Pulmonary artery endothelial cell (primary cell): ENCODE measurements around the gene TMUB1. TPM values are rescaled to one million over a fixed set of nuclear protein-coding genes. Genes with fewer than 3 reads are reported as not detected.

ENCODE experiments used
- DNase-seq: peaks from one replicate; pipeline ENCODE4 v3.0.0-alpha.2; 2011; ENCODE audit warnings: low read depth, low spot score
- total RNA-seq: library from RNA; depleted of rRNA; stranded (reverse); fragments of >200 nt; gene quantifications from 2 replicates; pipeline ENCODE4 v1.2.3, GENCODE V29; 2014

The TMUB1 gene
- total RNA-seq, 1 donor from 2014 or later = 19.6 TPM

- DNase-seq = no peak
Measured at GRCh38 chr7:151071032-151071866, 12.0 kb downstream of the TMUB1 start.

GRCh38 chr7:151070574-151070960, 12.7 kb downstream of the TMUB1 start:
- DNase-seq = no peak

- DNase-seq = no peak
Measured at GRCh38 chr7:151069841-151070573, 13.3 kb downstream of the TMUB1 start.

GRCh38 chr7:151068069-151068773, 15.1 kb downstream of the TMUB1 start:
- no peak for DNase-seq

GRCh38 chr7:151066273-151066974, 16.9 kb downstream of the TMUB1 start:
- DNase-seq = no peak

GRCh38 chr7:151065516-151065915, 17.8 kb downstream of the TMUB1 start:
- DNase-seq = no peak

- DNase-seq = no peak
Measured at GRCh38 chr7:151064993-151065392, 18.3 kb downstream of the TMUB1 start.

GRCh38 chr7:151064454-151064853, 18.8 kb downstream of the TMUB1 start:
- DNase-seq = no peak

- DNase-seq = no peak
Measured at GRCh38 chr7:151063212-151063561, 20.1 kb downstream of the TMUB1 start.

- no peak for DNase-seq
Measured at GRCh38 chr7:151062399-151063211, 20.7 kb downstream of the TMUB1 start.

GRCh38 chr7:151062111-151062398, 21.2 kb downstream of the TMUB1 start:
- DNase-seq = no peak

GRCh38 chr7:151061213-151062110, 21.8 kb downstream of the TMUB1 start:
- no peak for DNase-seq

GRCh38 chr7:151060416-151061212, 22.7 kb downstream of the TMUB1 start:
- DNase-seq = no peak

- no peak for DNase-seq
Measured at GRCh38 chr7:151060113-151060415, 23.2 kb downstream of the TMUB1 start.

- no peak for DNase-seq
Measured at GRCh38 chr7:151059367-151060112, 23.8 kb downstream of the TMUB1 start, which contains the start of gene SLC4A2. SLC4A2 (plus strand) TSS chr7:151059589; CDS start chr7:151061988, 2,399 bp downstream.

- no peak for DNase-seq
Measured at GRCh38 chr7:151058781-151059366, 24.4 kb downstream of the TMUB1 start.

GRCh38 chr7:151057989-151058780, 25.1 kb downstream of the TMUB1 start:
- peak; percentile 98 for DNase-seq
